Prostate gland (tissue), 2 donors: ENCODE data around the gene FRA10AC1.
A peak's percentile ranks its signal among the peaks of the same experiment; 100 is the strongest.

Experiments
- CTCF ChIP-seq, 4 experiments: fragments of 200-600 bp in 2 of 4; fragments of 450-650 bp in 2 of 4; sonication (generic) in 2 of 4; IDR thresholded peaks; 1 replicate in 3 of 4; 2 replicates in 1 of 4; pipeline ENCODE4 v1.5.1; 2016 to 2019; ENCODE audit warnings: antibody characterized with exemption in 4 of 4, mild to moderate bottlenecking in 2 of 4, moderate library complexity in 2 of 4
- POLR2A ChIP-seq: fragments of 450-650 bp; IDR thresholded peaks from one replicate; pipeline ENCODE4 v1.6.1; 2016; ENCODE audit warnings: antibody characterized with exemption, mild to moderate bottlenecking

GRCh38 chr10:93697207-93697606 is 5.2 kb downstream of the FRA10AC1 start:
- TF ChIP-seq CTCF (IDR thresholded peaks at IDR 0.05): peak in 1 of 4 experiments; percentile 7
- TF ChIP-seq POLR2A: no peak
